ENCODE measurements around the gene LRRC27. TPM values are rescaled to one million over a fixed set of nuclear protein-coding genes. Genes with fewer than 3 reads are reported as not detected.
A peak's percentile ranks its signal among the peaks of the same experiment; 100 is the strongest.

LRRC27 gene
- 1 to 10 TPM; 5.8 to 6.1 TPM for total RNA-seq

GRCh38 chr10:132331601-132332432, at the start of gene LRRC27:
TSS of gene LRRC27 (plus strand) at chr10:132332193. CDS start at chr10:132333525, 1,332 bp downstream.
- peak; percentile 99 for DNase-seq
- Histone ChIP-seq H3K9ac (ENCODE audit: low read depth in 2 of 2, low read length in 2 of 2) (peak within 1 kb of the TSS; percentile 89 to 94), H3K9me3 (no peaks in the 10 kb centered on the region), H3K4me1 (peaks cover 4% of the 10 kb centered on the region), H3K27me3 (no peaks in the 10 kb centered on the region), H3K4me3 (peak within 1 kb of the TSS; percentile 82), H3K27ac (peak within 1 kb of the TSS; percentile 77), H3K36me3 (no peaks in the 10 kb centered on the region)
- intact Hi-C loops (cut with DNase I), result no loop called here
- TF ChIP-seq CTCF (IDR thresholded peaks at IDR 0.05), result no peak

GRCh38 chr10:132282667-132283603, 49.1 kb upstream of the LRRC27 start:
- Histone ChIP-seq H3K36me3 (no peaks in the 10 kb centered on the region), H3K9ac (ENCODE audit: low read depth in 2 of 2, low read length in 2 of 2) (no peak overlapping the region), H3K4me1 (no peaks in the 10 kb centered on the region), H3K9me3 (no peaks in the 10 kb centered on the region), H3K27ac (no peak overlapping the region), H3K27me3 (no peaks in the 10 kb centered on the region), H3K4me3 (no peak overlapping the region)
- no peak for DNase-seq
- no peak for TF ChIP-seq CTCF (IDR thresholded peaks at IDR 0.05)
- intact Hi-C loops (cut with DNase I), result no loop called here

GRCh38 chr10:132283604-132284382, 48.2 kb upstream of the LRRC27 start:
- intact Hi-C loops (cut with DNase I), result no loop called here
- Histone ChIP-seq H3K9me3 (no peaks in the 10 kb centered on the region), H3K27me3 (no peaks in the 10 kb centered on the region), H3K4me1 (no peaks in the 10 kb centered on the region), H3K36me3 (no peaks in the 10 kb centered on the region), H3K4me3 (no peak overlapping the region), H3K27ac (no peak overlapping the region), H3K9ac (ENCODE audit: low read depth in 2 of 2, low read length in 2 of 2) (no peak overlapping the region)
- no peak for DNase-seq
- no peak for TF ChIP-seq CTCF (IDR thresholded peaks at IDR 0.05)

GRCh38 chr10:132289439-132289838, 42.6 kb upstream of the LRRC27 start:
- Histone ChIP-seq H3K9me3 (no peaks in the 10 kb centered on the region), H3K4me1 (no peaks in the 10 kb centered on the region), H3K9ac (ENCODE audit: low read depth in 2 of 2, low read length in 2 of 2) (no peak overlapping the region), H3K36me3 (no peaks in the 10 kb centered on the region), H3K27ac (no peak overlapping the region), H3K27me3 (no peaks in the 10 kb centered on the region), H3K4me3 (no peak overlapping the region)
- TF ChIP-seq CTCF (IDR thresholded peaks at IDR 0.05), result no peak
- intact Hi-C loops (cut with DNase I), result no loop called here
- DNase-seq, result no peak

GRCh38 chr10:132290631-132291030, 41.4 kb upstream of the LRRC27 start:
- H3K9me3 ChIP-seq, result no peaks in the 10 kb centered on the region
- intact Hi-C loops (cut with DNase I), result no loop called here
- H3K4me1 ChIP-seq, result no peaks in the 10 kb centered on the region
- no peaks in the 10 kb centered on the region for H3K36me3 ChIP-seq
- H3K27ac ChIP-seq, result no peak overlapping the region
- no peak overlapping the region for H3K4me3 ChIP-seq
- no peak for TF ChIP-seq CTCF (IDR thresholded peaks at IDR 0.05)
- no peaks in the 10 kb centered on the region for H3K27me3 ChIP-seq
- no peak overlapping the region for H3K9ac ChIP-seq (ENCODE audit: low read depth in 2 of 2, low read length in 2 of 2)
- no peak for DNase-seq

All from colonic mucosa (tissue), 4 donors.